ENCODE results near the gene ASB18.

The ASB18 gene

Small RNA genes within 50 kb of the gene (small RNA-seq; reads per million reads assigned to genes)
- gene RF00019 (0 reads per million in 2 experiments), gene RNU1-31P (0 reads per million in 2 experiments)
